Loucy (cell line): ENCODE measurements around the gene ARL3.

Experiments
- H2AFZ ChIP-seq: fragments of 200-600 bp; sonication (generic); 2 replicates; pipeline ENCODE4 v1.6.0; 2016; ENCODE audit warnings: antibody characterized with exemption, mild to moderate bottlenecking, low read length, moderate library complexity
- H3F3A ChIP-seq: fragments of 200-600 bp; 2 replicates; pipeline ENCODE4 v1.6.0; 2016; ENCODE audit warnings: antibody characterized with exemption, low read depth, mild to moderate bottlenecking
- H3K27me3 ChIP-seq: fragments of 200-600 bp; sonication (generic); 2 replicates; pipeline ENCODE4 v1.6.1; 2014; ENCODE audit warnings: low read length, mild to moderate bottlenecking; ENCODE audit not compliant: insufficient read depth, poor library complexity, severe bottlenecking
- H3K36me3 ChIP-seq: fragments of 200-600 bp; sonication (generic); 2 replicates; pipeline ENCODE4 v1.6.1; 2016; ENCODE audit warnings: low read length; ENCODE audit not compliant: insufficient read depth
- H3K4me1 ChIP-seq: fragments of 200-600 bp; sonication (generic); 2 replicates; pipeline ENCODE4 v1.5.1; 2014; ENCODE audit warnings: low read length, mild to moderate bottlenecking; ENCODE audit not compliant: insufficient read depth, poor library complexity, severe bottlenecking
- H3K4me2 ChIP-seq: fragments of 200-600 bp; sonication (generic); 2 replicates; pipeline ENCODE4 v1.6.0; 2014; ENCODE audit warnings: antibody characterized with exemption, low read length, low read depth, mild to moderate bottlenecking; ENCODE audit not compliant: poor library complexity, severe bottlenecking
- H3K4me3 ChIP-seq: fragments of 200-600 bp; sonication (generic); 2 replicates; pipeline ENCODE4 v1.5.1; 2014; ENCODE audit warnings: low read length, mild to moderate bottlenecking, mixed read lengths; ENCODE audit not compliant: poor library complexity, severe bottlenecking
- H3K79me2 ChIP-seq: fragments of 200-600 bp; sonication (generic); 2 replicates; pipeline ENCODE4 v1.6.1; 2014; ENCODE audit warnings: low read length; ENCODE audit not compliant: insufficient read depth
- H3K9ac ChIP-seq: fragments of 200-600 bp; sonication (generic); 2 replicates; pipeline ENCODE4 v1.6.0; 2014; ENCODE audit warnings: mild to moderate bottlenecking, low read depth, low read length, moderate library complexity; ENCODE audit not compliant: poor library complexity, severe bottlenecking
- H3K9me2 ChIP-seq: fragments of 200-600 bp; sonication (generic); replicated peaks from 2 replicates; pipeline ENCODE4 v1.6.1; 2016; ENCODE audit warnings: low read depth, low read length, mixed read lengths
- H3K9me3 ChIP-seq: fragments of 200-600 bp; sonication (generic); 2 replicates; pipeline ENCODE4 v1.6.1; 2014; ENCODE audit warnings: mild to moderate bottlenecking, antibody characterized with exemption, low read length, low read depth; ENCODE audit not compliant: insufficient read depth
- H4K20me1 ChIP-seq: fragments of 200-600 bp; sonication (generic); 2 replicates; pipeline ENCODE4 v1.6.0; 2014; ENCODE audit warnings: antibody characterized with exemption, low read length, mild to moderate bottlenecking; ENCODE audit not compliant: insufficient read depth, poor library complexity, severe bottlenecking
- CTCF ChIP-seq: fragments of 200-600 bp; sonication (generic); conservative IDR thresholded peaks from 2 replicates; pipeline ENCODE4 v1.5.1; 2014; ENCODE audit warnings: mild to moderate bottlenecking, antibody characterized with exemption, low read length
- EZH2phosphoT487 ChIP-seq: fragments of 200-600 bp; IDR thresholded peaks from 2 replicates; pipeline ENCODE4 v1.6.1; 2018; ENCODE audit warnings: antibody characterized with exemption, mild to moderate bottlenecking, moderate library complexity, borderline replicate concordance

Gene ARL3

GRCh38 chr10:102758240-102758932, 44.2 kb upstream of the ARL3 start:
- no peak overlapping the region for H3K4me2 ChIP-seq

GRCh38 chr10:102757323-102757722, 43.1 kb upstream of the ARL3 start:
- Histone ChIP-seq H3K4me3 (no peak overlapping the region), H3K9me3 (no peaks in the 10 kb centered on the region), H4K20me1 (no peaks in the 10 kb centered on the region), H3K9ac (no peak overlapping the region), H3K4me1 (peaks cover 3% of the 10 kb centered on the region), H3K27me3 (no peaks in the 10 kb centered on the region), H3F3A (no peaks in the 10 kb centered on the region), H3K36me3 (no peaks in the 10 kb centered on the region), H3K9me2 (no peaks in the 10 kb centered on the region), H3K79me2 (peaks cover 35% of the 10 kb centered on the region), H3K4me2 (no peak overlapping the region), H2AFZ (no peak overlapping the region)
- TF ChIP-seq CTCF (no peak), EZH2phosphoT487 (no peak)

More at GRCh38 chr10:102758240-102758932, 44.2 kb upstream of the ARL3 start:
- Histone ChIP-seq H3K79me2 (peaks cover 27% of the 10 kb centered on the region), H3K4me1 (peaks cover 1% of the 10 kb centered on the region), H4K20me1 (no peaks in the 10 kb centered on the region), H3K9me2 (no peaks in the 10 kb centered on the region), H3K36me3 (no peaks in the 10 kb centered on the region), H3K9ac (no peak overlapping the region), H3K27me3 (no peaks in the 10 kb centered on the region), H3F3A (no peaks in the 10 kb centered on the region), H3K9me3 (no peaks in the 10 kb centered on the region), H3K4me3 (no peak overlapping the region), H2AFZ (no peak overlapping the region)
- TF ChIP-seq EZH2phosphoT487: no peak
- TF ChIP-seq CTCF: no peak

GRCh38 chr10:102753718-102754117, 39.5 kb upstream of the ARL3 start:
- Histone ChIP-seq H3K27me3 (no peaks in the 10 kb centered on the region), H3K4me3 (no peak overlapping the region), H3K79me2 (peaks cover 28% of the 10 kb centered on the region), H3K4me1 (peaks cover 3% of the 10 kb centered on the region), H4K20me1 (no peaks in the 10 kb centered on the region), H3K36me3 (no peaks in the 10 kb centered on the region), H3K9ac (no peak overlapping the region), H3F3A (no peaks in the 10 kb centered on the region), H3K9me2 (no peaks in the 10 kb centered on the region), H3K4me2 (no peak overlapping the region), H3K9me3 (no peaks in the 10 kb centered on the region), H2AFZ (no peak overlapping the region)
- TF ChIP-seq CTCF: no peak
- no peak for TF ChIP-seq EZH2phosphoT487
